ENCODE results near the gene S100A8.

DNA sequence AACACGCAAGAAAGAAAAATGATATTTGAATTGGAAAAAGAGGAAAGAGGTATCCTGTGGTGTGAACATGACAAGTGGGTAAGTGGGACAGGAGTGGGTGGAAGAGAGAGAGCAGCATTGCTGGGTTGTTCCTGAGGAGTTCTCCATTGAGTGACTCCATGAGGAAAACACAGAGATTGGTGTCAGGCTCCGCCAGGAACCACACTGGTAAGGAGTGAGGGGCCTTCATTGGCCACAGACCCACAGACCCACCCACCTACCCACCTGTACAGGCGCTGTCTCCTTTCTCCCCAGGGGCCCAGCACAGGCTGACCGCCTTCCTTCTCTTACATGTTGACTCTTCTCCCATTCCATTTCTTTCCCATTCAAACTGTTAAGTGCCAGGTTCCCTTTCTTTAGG is 46.4 kb upstream of the S100A8 start:
- TF ChIP-seq EZH2phosphoT487 (IDR thresholded peaks at IDR 0.05; ENCODE audit: insufficient read depth, low read depth) (no peak), EZH2 (IDR thresholded peaks at IDR 0.05; ENCODE audit: insufficient read depth, poor library complexity, severe bottlenecking) (no peak)
